ENCODE data around the gene HSD3B1.
"Not testable (repeated sequence)": the region's sequence is repeated elsewhere in the genome, so short reads cannot be mapped to it uniquely, and the experiment has no call there.

GRCh38 chr1:119553302-119554071 is 46.5 kb downstream of the HSD3B1 start:
- TF ChIP-seq CTCF (optimal IDR thresholded peaks at IDR 0.05 in 1 of 3, IDR thresholded peaks at IDR 0.05 in 1 of 3, conservative IDR thresholded peaks at IDR 0.05 in 1 of 3; ENCODE audit: extremely low read depth in 1 of 3, insufficient read depth in 2 of 3, low read length in 3 of 3); EZH2 (IDR thresholded peaks at IDR 0.05; ENCODE audit: low read length): not testable (repeated sequence)

All from keratinocyte (primary cell).